Stomach (tissue), 4 donors: ENCODE data around the gene ZSCAN2.
"Not testable (repeated sequence)": the region's sequence is repeated elsewhere in the genome, so short reads cannot be mapped to it uniquely, and the experiment has no call there.

ENCODE experiments used
- CTCF ChIP-seq, 7 experiments: fragments of 450-650 bp in 4 of 7; fragments of 200-600 bp in 3 of 7; sonication (generic) in 3 of 7; IDR thresholded peaks; one replicate each; pipeline ENCODE4 v1.5.1; 2016 to 2019; ENCODE audit warnings: antibody characterized with exemption in 7 of 7, control low read depth in 2 of 7, mild to moderate bottlenecking in 1 of 7
- EP300 ChIP-seq: sonication (generic); formaldehyde crosslinking; IDR thresholded peaks from one replicate; pipeline ENCODE4 v1.6.1; 2017; ENCODE audit warnings: antibody characterized with exemption
- POLR2A ChIP-seq, 4 donors: fragments of 450-650 bp; IDR thresholded peaks; one replicate each; pipeline ENCODE4 v1.6.1; 2016; ENCODE audit warnings: antibody characterized with exemption in 4 of 4, control low read depth in 2 of 4, mild to moderate bottlenecking in 1 of 4, moderate library complexity in 1 of 4
- POLR2AphosphoS5 ChIP-seq, 3 donors: sonication (generic); formaldehyde crosslinking; IDR thresholded peaks; one replicate each; pipeline ENCODE4 v1.6.1; 2016; ENCODE audit warnings: antibody characterized with exemption in 3 of 3

- not testable (repeated sequence) for TF ChIP-seq CTCF (IDR thresholded peaks at IDR 0.05); POLR2A (IDR thresholded peaks at IDR 0.05); EP300; POLR2AphosphoS5 (IDR thresholded peaks at IDR 0.05)
Measured at GRCh38 chr15:84568021-84568420, 32.8 kb upstream of the ZSCAN2 start.
